GM23338 (cell line): ENCODE results near the gene RUVBL1. TPM values are rescaled to one million over a fixed set of nuclear protein-coding genes. Genes with fewer than 3 reads are reported as not detected.

Experiments used
- ATAC-seq: fragments of 200-7000 bp; cut with Tn5 transposase; 3 replicates; pipeline ENCODE4 v1.9.1; 2020
- DNase-seq: peaks from one replicate; pipeline ENCODE4 v3.0.0-alpha.2; 2015; ENCODE audit warnings: low spot score
- H2AFZ ChIP-seq: fragments of 200-600 bp; sonication (generic); 2 replicates; pipeline ENCODE4 v1.8.0; 2016; ENCODE audit warnings: antibody characterized with exemption, mild to moderate bottlenecking, moderate library complexity
- H3F3A ChIP-seq: fragments of 200-600 bp; sonication (generic); replicated peaks from 2 replicates; pipeline ENCODE4 v1.8.0; 2017; ENCODE audit warnings: antibody characterized with exemption, mixed run types, low read depth
- H3K27ac ChIP-seq: fragments of 200-600 bp; sonication (generic); 2 replicates; pipeline ENCODE4 v1.6.1; 2016; ENCODE audit warnings: low read depth
- H3K27me3 ChIP-seq: fragments of 200-600 bp; sonication (generic); 2 replicates; pipeline ENCODE4 v1.8.0; 2016; ENCODE audit warnings: mild to moderate bottlenecking, mixed run types, moderate library complexity; ENCODE audit not compliant: insufficient read depth
- H3K36me3 ChIP-seq: fragments of 200-600 bp; sonication (generic); 2 replicates; pipeline ENCODE4 v1.8.0; 2016; ENCODE audit warnings: mild to moderate bottlenecking; ENCODE audit not compliant: insufficient read depth
- H3K4me1 ChIP-seq: fragments of 200-600 bp; sonication (generic); 2 replicates; pipeline ENCODE4 v1.8.0; 2016; ENCODE audit warnings: mild to moderate bottlenecking, moderate library complexity; ENCODE audit not compliant: insufficient read depth
- H3K4me2 ChIP-seq: fragments of 200-600 bp; sonication (generic); 2 replicates; pipeline ENCODE4 v1.7.1; 2017; ENCODE audit warnings: mixed run types
- H3K4me3 ChIP-seq: fragments of 200-600 bp; sonication (generic); 2 replicates; pipeline ENCODE4 v1.6.1; 2016; ENCODE audit warnings: mixed run types
- H3K79me2 ChIP-seq: fragments of 200-600 bp; sonication (generic); replicated peaks from 2 replicates; pipeline ENCODE4 v1.8.0; 2017; ENCODE audit warnings: mild to moderate bottlenecking; ENCODE audit not compliant: insufficient read depth
- H3K9me2 ChIP-seq: fragments of 200-600 bp; sonication (generic); 2 replicates; pipeline ENCODE4 v1.8.0; 2017; ENCODE audit not compliant: insufficient read depth
- H4K20me1 ChIP-seq: fragments of 200-600 bp; sonication (generic); replicated peaks from 2 replicates; pipeline ENCODE4 v1.8.0; 2017; ENCODE audit warnings: mild to moderate bottlenecking; ENCODE audit not compliant: insufficient read depth
- H3K27ac Mint-ChIP-seq: 2 replicates; pipeline ENCODE4 v1.8.0; 2020; ENCODE audit warnings: inconsistent platforms, mild to moderate bottlenecking, moderate library complexity, mixed read lengths
- H3K27me3 Mint-ChIP-seq: 3 replicates; pipeline ENCODE4 v1.8.0; 2022; ENCODE audit warnings: low read depth, mild to moderate bottlenecking, moderate library complexity, mixed read lengths, inconsistent platforms; ENCODE audit not compliant: insufficient read depth, poor library complexity
- H3K36me3 Mint-ChIP-seq: 3 replicates; pipeline ENCODE4 v1.8.0; 2021; ENCODE audit warnings: low read depth, mild to moderate bottlenecking, inconsistent platforms, moderate library complexity, mixed read lengths
- H3K4me1 Mint-ChIP-seq: 3 replicates; pipeline ENCODE4 v1.8.0; 2020; ENCODE audit warnings: mild to moderate bottlenecking, inconsistent platforms, mixed read lengths
- H3K4me3 Mint-ChIP-seq: 3 replicates; pipeline ENCODE4 v1.8.0; 2021; ENCODE audit warnings: moderate library complexity, mild to moderate bottlenecking, inconsistent platforms, mixed read lengths
- H3K9me3 Mint-ChIP-seq: 3 replicates; pipeline ENCODE4 v1.8.0; 2020; ENCODE audit warnings: moderate library complexity, mild to moderate bottlenecking, inconsistent platforms, mixed read lengths
- CREB1 ChIP-seq: fragments of 250-450 bp; sonication (Bioruptor Pico); IDR thresholded peaks from 2 replicates; pipeline ENCODE4 v1.5.0; 2020; ENCODE audit warnings: low read depth, mild to moderate bottlenecking, moderate library complexity
- CTCF ChIP-seq, 2 experiments: fragments of 200-600 bp in 1 of 2; sonication (generic) in 1 of 2; conservative IDR thresholded peaks; 2 replicates each; pipeline versions ENCODE4 v1.5.1 to v1.6.1; 2016 to 2017; ENCODE audit warnings: antibody characterized with exemption in 2 of 2, low read depth in 2 of 2, mild to moderate bottlenecking in 2 of 2, moderate library complexity in 1 of 2
- EZH2 ChIP-seq: fragments of 200-600 bp; sonication (generic); IDR thresholded peaks from one replicate; pipeline ENCODE4 v1.8.0; 2017; ENCODE audit warnings: antibody characterized with exemption, mild to moderate bottlenecking, low read depth; ENCODE audit not compliant: unreplicated experiment
- EZH2phosphoT487 ChIP-seq: fragments of 200-600 bp; sonication (generic); IDR thresholded peaks from one replicate; pipeline ENCODE4 v1.8.1; 2018; ENCODE audit warnings: antibody characterized with exemption; ENCODE audit not compliant: unreplicated experiment
- JUNB ChIP-seq: IDR thresholded peaks from one replicate; pipeline ENCODE4 v1.6.1; 2016; ENCODE audit warnings: antibody characterized with exemption; ENCODE audit not compliant: unreplicated experiment
- NANOG ChIP-seq: IDR thresholded peaks from 2 replicates; pipeline ENCODE4 v1.6.1; 2016; ENCODE audit warnings: antibody characterized with exemption, borderline replicate concordance
- POLR2AphosphoS5 ChIP-seq: IDR thresholded peaks from 2 replicates; pipeline ENCODE4 v1.6.1; 2016; ENCODE audit warnings: antibody characterized with exemption, low read depth
- STAT1 ChIP-seq: IDR thresholded peaks from one replicate; pipeline ENCODE4 v1.6.1; 2016; ENCODE audit warnings: antibody characterized with exemption; ENCODE audit not compliant: unreplicated experiment
- ZNF114 ChIP-seq: fragments of 250-450 bp; sonication (Bioruptor Pico); IDR thresholded peaks from 2 replicates; pipeline ENCODE4 v1.5.0; 2020; ENCODE audit warnings: mild to moderate bottlenecking, moderate library complexity
- ZNF331 ChIP-seq: fragments of 250-450 bp; sonication (Bioruptor Pico); IDR thresholded peaks from 2 replicates; pipeline ENCODE4 v1.5.0; 2020; ENCODE audit warnings: low read depth, mild to moderate bottlenecking, moderate library complexity
- ZNF462 ChIP-seq: fragments of 250-450 bp; sonication (Bioruptor Pico); IDR thresholded peaks from 2 replicates; pipeline ENCODE4 v1.5.0; 2020; ENCODE audit warnings: mild to moderate bottlenecking, moderate library complexity
- polyA plus RNA-seq: library from polyadenylated mRNA; unstranded; fragments of >200 nt; fragmentation: Nextera tagmentation; extraction: Ambion mirVana; gene quantifications from 2 replicates; pipeline ENCODE4 v1.2.1, GENCODE V29; 2016
- total RNA-seq: library from RNA; depleted of rRNA; stranded (reverse); fragments of >200 nt; shearing (Covaris generic); gene quantifications from 2 replicates; pipeline ENCODE4 v1.2.3, GENCODE V29; 2014
- TF ChIP-seq, protein P1 (sequence below): IDR thresholded peaks from one replicate; pipeline ENCODE4 v1.6.1; 2018; ENCODE audit warnings: antibody characterized with exemption; ENCODE audit not compliant: unreplicated experiment
- TF ChIP-seq, protein P2 (sequence below): IDR thresholded peaks from 2 replicates; pipeline ENCODE4 v1.6.1; 2016; ENCODE audit warnings: antibody characterized with exemption

Gene RUVBL1
- total and polyA plus RNA-seq, 2 experiments from 2014 or later = 133 to 136 TPM

GRCh38 chr3:128091586-128091985 lies 32.0 kb downstream of the RUVBL1 start:
- H3K9me2 ChIP-seq = no peaks in the 10 kb centered on the region
- H3F3A ChIP-seq = peaks cover 5% of the 10 kb centered on the region; the same call in 1 of the 2 replicates
- H3K4me1 ChIP-seq = peaks cover 32% of the 10 kb centered on the region
- H3K4me2 ChIP-seq = no peak overlapping the region
- DNase-seq (no peak), ATAC-seq (no peak)
- peaks cover 46% of the 10 kb centered on the region for H4K20me1 ChIP-seq
- H3K27ac ChIP-seq = no peak overlapping the region
- peaks cover 77% of the 10 kb centered on the region for H3K79me2 ChIP-seq
- no peaks in the 10 kb centered on the region for H3K9me3 Mint-ChIP-seq
- no peak overlapping the region for H3K27ac Mint-ChIP-seq
- no peak overlapping the region for H2AFZ ChIP-seq
- H3K4me3 ChIP-seq = no peak overlapping the region
- H3K27me3 ChIP-seq = no peaks in the 10 kb centered on the region
- no peaks in the 10 kb centered on the region for H3K27me3 Mint-ChIP-seq
- peaks cover 6% of the 10 kb centered on the region; the same call in 1 of the 2 replicates for H3K36me3 ChIP-seq
- no peak overlapping the region for H3K4me3 Mint-ChIP-seq
- H3K4me1 Mint-ChIP-seq = peaks cover 21% of the 10 kb centered on the region
- peaks cover 71% of the 10 kb centered on the region for H3K36me3 Mint-ChIP-seq
- TF ChIP-seq CTCF (conservative IDR thresholded peaks at IDR 0.05; ENCODE audit: low read depth in 2 of 2) (no peak), JUNB (no peak), STAT1 (no peak), ZNF331 (CRISPR knock-in tag) (no peak), CREB1 (CRISPR knock-in tag) (no peak), EZH2 (no peak), ZNF114 (CRISPR knock-in tag) (no peak), ZNF462 (CRISPR knock-in tag) (no peak), EZH2phosphoT487 (no peak), POLR2AphosphoS5 (no peak), NANOG (no peak)
- TF ChIP-seq, protein P1, sequence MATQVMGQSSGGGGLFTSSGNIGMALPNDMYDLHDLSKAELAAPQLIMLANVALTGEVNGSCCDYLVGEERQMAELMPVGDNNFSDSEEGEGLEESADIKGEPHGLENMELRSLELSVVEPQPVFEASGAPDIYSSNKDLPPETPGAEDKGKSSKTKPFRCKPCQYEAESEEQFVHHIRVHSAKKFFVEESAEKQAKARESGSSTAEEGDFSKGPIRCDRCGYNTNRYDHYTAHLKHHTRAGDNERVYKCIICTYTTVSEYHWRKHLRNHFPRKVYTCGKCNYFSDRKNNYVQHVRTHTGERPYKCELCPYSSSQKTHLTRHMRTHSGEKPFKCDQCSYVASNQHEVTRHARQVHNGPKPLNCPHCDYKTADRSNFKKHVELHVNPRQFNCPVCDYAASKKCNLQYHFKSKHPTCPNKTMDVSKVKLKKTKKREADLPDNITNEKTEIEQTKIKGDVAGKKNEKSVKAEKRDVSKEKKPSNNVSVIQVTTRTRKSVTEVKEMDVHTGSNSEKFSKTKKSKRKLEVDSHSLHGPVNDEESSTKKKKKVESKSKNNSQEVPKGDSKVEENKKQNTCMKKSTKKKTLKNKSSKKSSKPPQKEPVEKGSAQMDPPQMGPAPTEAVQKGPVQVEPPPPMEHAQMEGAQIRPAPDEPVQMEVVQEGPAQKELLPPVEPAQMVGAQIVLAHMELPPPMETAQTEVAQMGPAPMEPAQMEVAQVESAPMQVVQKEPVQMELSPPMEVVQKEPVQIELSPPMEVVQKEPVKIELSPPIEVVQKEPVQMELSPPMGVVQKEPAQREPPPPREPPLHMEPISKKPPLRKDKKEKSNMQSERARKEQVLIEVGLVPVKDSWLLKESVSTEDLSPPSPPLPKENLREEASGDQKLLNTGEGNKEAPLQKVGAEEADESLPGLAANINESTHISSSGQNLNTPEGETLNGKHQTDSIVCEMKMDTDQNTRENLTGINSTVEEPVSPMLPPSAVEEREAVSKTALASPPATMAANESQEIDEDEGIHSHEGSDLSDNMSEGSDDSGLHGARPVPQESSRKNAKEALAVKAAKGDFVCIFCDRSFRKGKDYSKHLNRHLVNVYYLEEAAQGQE = no peak
- TF ChIP-seq, protein P2, sequence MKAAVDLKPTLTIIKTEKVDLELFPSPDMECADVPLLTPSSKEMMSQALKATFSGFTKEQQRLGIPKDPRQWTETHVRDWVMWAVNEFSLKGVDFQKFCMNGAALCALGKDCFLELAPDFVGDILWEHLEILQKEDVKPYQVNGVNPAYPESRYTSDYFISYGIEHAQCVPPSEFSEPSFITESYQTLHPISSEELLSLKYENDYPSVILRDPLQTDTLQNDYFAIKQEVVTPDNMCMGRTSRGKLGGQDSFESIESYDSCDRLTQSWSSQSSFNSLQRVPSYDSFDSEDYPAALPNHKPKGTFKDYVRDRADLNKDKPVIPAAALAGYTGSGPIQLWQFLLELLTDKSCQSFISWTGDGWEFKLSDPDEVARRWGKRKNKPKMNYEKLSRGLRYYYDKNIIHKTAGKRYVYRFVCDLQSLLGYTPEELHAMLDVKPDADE = no peak
